HG02642 (cell line): ENCODE measurements around the gene ROBO1.

Experiments
- ATAC-seq: cut with Tn5 transposase; IDR thresholded peaks from one replicate; pipeline ENCODE4 v1.9.1; 2021; ENCODE audit warnings: mild to moderate bottlenecking; ENCODE audit not compliant: unreplicated experiment, poor library complexity

Gene ROBO1

GRCh38 chr3:78632925-78633553 is 1134.8 kb downstream of the ROBO1 start:
- ATAC-seq = no peak

GRCh38 chr3:78629544-78629943 is 1138.3 kb downstream of the ROBO1 start:
- no peak for ATAC-seq

DNA sequence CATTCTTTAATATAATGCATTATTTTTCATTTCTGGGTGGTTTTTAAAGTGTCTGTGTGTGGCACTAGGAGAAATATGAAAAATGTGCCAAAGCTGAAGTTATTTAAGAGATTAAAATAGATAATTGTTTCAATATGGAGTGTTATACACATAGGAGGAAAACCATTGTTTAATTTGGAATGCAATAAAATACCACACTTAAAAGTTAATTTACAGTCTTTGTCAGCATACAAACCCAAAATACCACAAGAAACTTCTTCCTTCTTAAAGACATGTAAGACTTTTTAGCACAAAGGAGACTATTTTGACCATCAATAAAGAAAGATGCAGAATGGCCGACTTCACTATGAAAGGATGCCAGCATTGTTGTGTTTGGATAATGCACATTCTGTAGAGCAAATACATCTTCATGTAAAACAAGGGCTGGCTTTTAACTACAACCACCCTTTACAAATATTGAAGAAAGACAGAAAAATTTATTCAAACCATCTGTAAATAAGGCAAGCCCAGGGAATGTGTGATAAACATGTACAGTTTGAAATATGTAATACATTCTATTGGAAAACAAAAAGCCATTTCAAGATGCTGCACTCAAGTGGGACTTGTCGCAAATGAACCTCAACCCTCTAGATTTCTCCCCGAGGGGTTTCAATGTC is 1146.6 kb downstream of the ROBO1 start:
- ATAC-seq = no peak

GRCh38 chr3:78614486-78614885 is 1153.3 kb downstream of the ROBO1 start:
- no peak for ATAC-seq

- no peak for ATAC-seq
Measured at GRCh38 chr3:78613421-78613879, 1154.3 kb downstream of the ROBO1 start.

- no peak for ATAC-seq
Measured at GRCh38 chr3:78611278-78611677, 1156.5 kb downstream of the ROBO1 start.

DNA sequence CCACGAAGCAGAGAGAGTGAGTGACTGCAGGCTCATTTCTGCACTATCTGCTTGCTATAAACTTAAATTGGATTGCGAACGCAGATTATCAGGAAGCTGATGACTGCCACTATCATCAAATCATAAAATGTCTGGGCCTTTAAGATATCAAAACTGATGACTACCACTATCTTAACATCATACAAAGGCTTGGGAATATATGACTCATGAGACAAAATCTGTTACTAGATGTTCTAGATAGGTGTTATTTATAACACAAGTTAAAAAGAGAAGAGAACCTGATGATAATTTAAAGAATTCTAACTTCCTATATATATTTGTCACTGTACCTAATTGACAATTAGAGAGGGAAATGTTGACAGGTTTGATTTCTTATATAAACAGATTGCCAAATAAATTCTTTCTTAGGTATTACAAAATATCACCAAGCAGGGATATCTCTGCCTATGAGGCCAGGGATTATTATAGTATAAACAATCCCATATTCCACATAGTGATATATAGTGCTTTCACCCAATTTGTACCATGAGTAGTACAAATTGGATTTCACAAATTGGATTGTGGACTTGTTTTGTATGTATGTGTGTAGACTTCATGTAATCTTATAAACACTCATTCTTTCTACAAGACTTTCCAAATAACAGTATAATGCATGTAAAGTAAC is 1157.2 kb downstream of the ROBO1 start:
- no peak for ATAC-seq

DNA sequence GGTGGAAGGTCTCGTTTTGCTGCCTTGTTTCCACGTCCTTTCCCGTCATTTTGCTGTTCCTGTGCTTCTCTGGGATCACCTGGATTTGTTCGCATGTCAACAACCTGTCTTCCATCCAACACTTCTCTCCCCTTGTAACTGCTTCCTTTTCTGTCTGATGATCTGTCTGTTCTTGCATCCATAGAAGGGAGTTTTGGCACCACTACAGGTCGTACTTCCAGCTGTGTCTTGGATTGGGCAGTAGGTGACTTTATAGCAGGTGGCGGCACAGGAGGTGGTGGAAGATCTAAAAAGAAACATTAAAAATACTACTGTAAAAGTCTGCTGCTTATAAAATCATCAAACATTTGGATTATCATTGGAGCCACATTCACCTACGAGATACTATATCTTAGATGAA is 1161.0 kb downstream of the ROBO1 start:
- ATAC-seq = no peak

DNA sequence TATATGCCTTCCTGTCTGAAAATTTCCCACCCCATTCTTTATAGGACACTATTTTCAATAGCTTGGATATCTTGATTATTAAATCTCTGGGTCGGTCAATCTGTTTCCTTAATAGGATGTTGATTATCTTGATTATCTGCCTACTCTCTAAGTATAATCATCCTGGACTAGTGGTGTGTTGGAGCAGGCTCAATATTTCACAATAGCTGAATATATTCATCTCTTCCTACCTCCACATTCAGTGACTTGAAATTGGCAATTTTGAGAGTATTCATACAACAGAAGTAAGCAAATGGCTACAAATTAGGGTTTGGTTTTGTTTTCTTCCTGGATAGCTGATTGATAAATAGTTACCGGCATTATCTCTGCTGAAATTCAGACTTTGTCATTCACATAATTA is 1162.6 kb downstream of the ROBO1 start:
- ATAC-seq = no peak

DNA sequence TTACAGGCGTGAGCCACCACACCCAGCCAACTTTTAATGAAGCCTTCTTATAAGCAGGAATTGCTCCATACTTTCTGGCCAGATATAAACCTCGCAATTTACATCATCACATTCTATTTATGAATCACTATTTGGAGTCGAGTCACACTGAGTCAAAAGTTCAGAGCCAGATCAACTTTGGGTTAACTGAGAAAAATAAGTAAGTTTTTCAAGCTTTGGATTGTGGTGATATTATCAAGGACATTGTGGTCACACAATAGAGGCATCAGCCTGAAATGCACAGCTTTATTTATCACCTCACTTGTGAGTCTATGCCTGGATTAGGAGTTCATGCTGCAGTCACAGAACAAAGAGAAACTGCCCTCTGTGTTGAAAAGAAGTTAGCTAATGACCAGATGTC is 1163.5 kb downstream of the ROBO1 start:
- no peak for ATAC-seq

DNA sequence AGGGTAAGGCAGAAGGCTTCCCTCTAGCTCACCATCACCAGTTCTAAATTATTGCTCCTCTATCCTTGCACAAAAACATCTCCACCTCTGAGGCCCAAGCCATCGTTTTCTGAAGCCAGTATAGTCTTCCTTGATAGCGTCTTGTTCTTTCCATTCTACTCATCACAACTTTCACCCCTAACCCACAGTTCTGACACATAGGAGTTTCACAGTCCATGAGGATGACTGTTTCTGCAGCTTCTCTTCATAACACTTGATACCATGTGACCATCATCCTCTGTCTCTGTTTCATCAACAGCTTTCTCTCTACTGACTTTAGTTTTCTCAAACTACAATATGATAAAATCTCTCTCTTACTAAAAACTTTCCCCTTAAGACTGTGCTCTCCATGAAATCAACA is 1166.5 kb downstream of the ROBO1 start:
- ATAC-seq = no peak

GRCh38 chr3:78589778-78590177 is 1178.0 kb downstream of the ROBO1 start:
- ATAC-seq = no peak

DNA sequence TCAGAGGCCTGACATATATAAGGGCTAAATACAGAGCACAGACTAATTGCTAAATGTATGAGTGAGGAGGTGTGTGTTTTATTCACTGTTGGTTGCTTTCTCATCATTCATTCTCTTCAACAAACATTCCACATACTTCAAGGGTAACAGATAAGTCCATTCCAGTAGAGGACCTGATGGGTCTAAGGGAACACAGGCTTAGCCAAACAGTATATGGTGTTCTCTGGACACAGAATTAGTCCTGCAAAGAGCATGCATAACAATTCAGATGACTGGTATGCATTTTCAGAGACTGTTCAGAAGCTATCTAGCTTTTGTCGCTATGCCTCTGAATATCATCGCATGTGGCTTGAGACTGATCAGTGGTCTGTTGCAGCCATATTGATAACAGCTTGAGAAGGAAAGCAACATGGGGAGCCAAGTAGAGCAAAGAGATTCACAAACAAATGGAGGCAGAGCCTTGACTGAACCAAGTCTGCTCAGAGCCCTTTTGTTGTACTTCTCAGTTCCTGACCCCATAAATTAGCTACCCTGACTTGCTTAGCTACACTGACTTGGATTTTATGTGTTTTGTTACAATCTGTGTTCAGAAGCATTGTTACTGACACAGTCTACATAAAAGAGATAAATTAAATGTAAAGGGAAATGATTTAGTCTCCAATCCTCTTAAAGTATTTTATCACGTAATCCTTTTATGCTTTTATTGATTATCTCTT is 1178.7 kb downstream of the ROBO1 start:
- no peak for ATAC-seq

DNA sequence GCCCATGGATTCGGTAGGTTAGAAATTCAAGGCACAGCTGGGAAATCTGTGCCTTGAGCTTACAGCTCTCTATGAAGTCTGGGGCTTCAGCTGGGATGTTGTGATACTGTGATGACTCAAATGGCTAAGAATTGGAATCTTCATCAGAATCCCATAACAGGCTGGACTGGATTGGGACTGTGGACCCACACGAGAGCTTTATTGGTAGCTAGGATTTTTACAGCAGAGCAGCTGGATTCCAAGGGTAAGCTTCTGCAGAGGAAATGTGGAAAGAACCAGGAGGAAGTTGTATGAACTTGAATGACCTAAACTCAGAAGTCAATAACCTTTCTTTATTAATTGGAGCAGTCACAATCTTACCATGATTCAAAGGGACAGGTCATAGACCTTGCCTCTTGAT is 1187.1 kb downstream of the ROBO1 start:
- ATAC-seq = no peak

DNA sequence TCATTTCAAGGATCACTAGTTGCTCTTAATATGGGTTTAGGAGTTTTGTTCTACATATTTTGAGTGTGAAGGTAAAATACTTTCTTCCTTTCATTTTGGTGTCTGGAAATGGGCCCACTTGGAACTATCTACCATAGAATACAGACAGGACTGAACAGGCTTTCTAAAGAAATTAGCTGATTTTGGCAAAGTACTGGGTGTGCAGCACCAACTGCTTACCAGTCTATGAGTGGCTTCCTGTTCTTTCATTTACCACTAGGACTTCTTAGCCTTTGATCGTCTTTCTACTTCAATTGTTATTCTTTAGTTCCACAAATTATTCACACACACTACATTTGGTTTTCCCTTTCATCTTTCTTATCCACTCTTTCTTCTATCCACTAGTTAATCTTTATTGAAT is 1196.3 kb downstream of the ROBO1 start:
- no peak for ATAC-seq

GRCh38 chr3:78570496-78570895 is 1197.3 kb downstream of the ROBO1 start:
- no peak for ATAC-seq

DNA sequence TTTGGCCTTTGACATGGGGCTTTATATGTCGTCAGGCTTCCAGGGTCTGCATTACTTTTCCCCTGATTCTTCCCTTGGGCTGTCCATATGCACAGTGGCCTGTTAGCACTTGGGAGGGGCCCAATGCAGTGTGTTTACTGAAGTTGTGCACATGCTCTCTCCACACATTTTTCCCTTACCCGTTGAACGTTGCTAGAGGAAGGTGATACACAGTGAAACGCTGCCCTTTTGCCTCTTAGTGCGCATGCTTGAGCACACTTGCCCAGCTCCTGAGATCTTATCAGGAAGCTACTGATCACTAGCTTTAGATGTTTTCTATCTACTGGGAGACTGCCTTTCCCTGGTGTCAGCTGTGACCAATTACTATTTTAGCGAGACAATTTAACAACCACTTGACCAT is 1198.0 kb downstream of the ROBO1 start:
- ATAC-seq = no peak

DNA sequence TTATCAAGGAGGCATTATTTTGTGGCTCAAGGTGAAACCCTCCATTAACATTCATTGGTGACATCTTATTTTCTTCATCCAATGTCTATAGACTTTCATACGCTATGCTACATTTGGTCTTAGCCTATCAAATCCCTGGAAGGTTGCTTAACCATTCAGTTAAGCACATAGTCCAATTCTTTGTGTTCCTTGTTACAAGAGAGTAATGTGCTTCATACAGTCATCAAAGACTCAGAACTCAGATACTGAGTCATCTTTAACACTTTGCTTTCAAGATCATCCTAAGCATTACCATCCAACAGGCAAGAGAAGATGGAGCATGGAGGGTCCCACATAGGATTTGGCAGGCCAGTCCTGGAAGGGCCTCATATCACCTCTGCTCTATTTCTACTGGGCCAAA is 1202.1 kb downstream of the ROBO1 start:
- ATAC-seq = no peak

DNA sequence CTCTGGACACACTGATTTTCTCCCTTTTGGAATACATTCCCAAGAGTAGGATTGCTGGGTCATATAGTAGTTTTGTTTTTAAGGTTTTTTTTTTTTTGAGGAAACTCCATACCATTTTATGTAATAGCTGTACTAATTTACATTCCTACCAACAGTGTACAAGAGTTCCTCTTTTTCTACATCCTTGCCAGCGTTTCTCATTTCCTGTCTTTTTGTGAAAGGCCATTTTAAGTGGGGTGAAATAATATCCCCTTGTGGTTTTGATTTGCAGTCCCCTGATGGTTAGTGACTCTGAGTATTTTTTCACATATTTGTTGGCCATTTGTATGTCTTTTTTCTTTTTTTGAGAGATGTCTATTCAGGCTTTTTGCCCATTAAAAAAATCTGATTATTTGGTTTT is 1205.5 kb downstream of the ROBO1 start:
- no peak for ATAC-seq
